Measurements from ENCODE around the gene DNAH10.
A peak's percentile ranks its signal among the peaks of the same experiment; 100 is the strongest.

DNAH10 gene

DNA sequence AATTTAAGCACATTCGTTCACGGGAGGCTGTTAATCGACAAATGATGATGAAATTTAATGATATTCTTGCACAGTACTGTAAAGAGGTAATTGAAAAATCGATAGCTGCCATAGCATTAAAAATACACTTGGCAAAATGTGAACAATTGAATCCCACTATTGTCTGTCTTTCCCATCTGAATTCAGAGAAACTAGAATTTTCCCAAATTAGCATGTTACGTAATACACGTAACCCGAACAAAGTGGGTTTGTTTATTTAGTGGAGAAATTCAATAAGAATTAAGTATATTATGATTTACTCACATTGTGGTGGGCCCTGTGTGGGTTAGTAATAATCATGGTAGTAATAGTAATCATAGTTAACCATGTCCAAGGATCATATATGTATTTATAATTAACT is 31.9 kb downstream of the DNAH10 start:
- no peak overlapping the region for H3K27ac ChIP-seq
- no peak for TF ChIP-seq ZFX (IDR thresholded peaks at IDR 0.05)
- TF ChIP-seq, protein P1, sequence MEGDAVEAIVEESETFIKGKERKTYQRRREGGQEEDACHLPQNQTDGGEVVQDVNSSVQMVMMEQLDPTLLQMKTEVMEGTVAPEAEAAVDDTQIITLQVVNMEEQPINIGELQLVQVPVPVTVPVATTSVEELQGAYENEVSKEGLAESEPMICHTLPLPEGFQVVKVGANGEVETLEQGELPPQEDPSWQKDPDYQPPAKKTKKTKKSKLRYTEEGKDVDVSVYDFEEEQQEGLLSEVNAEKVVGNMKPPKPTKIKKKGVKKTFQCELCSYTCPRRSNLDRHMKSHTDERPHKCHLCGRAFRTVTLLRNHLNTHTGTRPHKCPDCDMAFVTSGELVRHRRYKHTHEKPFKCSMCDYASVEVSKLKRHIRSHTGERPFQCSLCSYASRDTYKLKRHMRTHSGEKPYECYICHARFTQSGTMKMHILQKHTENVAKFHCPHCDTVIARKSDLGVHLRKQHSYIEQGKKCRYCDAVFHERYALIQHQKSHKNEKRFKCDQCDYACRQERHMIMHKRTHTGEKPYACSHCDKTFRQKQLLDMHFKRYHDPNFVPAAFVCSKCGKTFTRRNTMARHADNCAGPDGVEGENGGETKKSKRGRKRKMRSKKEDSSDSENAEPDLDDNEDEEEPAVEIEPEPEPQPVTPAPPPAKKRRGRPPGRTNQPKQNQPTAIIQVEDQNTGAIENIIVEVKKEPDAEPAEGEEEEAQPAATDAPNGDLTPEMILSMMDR (conservative IDR thresholded peaks at IDR 0.05), result no peak

DNA sequence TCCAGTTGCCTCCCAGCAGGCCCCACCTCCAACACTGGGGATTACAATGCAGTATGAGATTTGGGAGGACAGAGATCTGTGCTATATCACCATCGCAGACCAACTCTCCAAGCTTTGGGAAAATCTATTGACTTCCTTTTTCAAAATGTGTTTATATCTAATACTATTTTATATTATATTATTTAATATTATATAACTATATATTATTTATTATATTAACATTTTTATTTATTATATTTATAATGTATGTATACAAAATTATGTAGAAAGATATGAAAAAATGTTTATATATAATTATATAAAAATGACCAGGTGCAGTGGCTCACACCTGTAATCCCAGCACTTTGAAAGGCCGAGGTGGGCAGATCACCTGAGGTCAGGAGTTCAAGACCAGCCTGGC is 36.4 kb downstream of the DNAH10 start:
- no peak for TF ChIP-seq ZFX (IDR thresholded peaks at IDR 0.05)
- TF ChIP-seq, protein P1 (conservative IDR thresholded peaks at IDR 0.05), result no peak
- no peak overlapping the region for H3K27ac ChIP-seq

DNA sequence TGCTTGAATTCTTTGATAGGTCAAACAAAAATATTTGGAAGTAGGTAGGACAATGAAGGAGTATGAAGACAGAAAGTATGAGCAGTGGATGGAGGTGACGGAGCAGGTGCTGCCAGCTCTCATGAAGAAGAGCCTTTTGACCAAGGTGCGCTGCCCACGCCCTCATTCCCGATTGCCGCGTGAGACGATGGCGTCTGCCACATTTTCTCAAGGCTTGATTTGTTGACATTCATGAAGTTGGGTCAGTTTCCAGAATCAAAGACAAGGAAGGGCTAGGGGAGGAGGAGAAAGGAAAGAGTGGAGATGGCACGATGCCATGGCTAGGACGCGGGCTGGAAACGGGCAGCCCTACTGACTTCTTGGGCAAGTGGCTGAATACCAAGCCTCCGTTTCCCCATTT is 37.1 kb downstream of the DNAH10 start:
- H3K27ac ChIP-seq, result no peak overlapping the region
- TF ChIP-seq, protein P1 (conservative IDR thresholded peaks at IDR 0.05), result no peak
- no peak for TF ChIP-seq ZFX (IDR thresholded peaks at IDR 0.05)

DNA sequence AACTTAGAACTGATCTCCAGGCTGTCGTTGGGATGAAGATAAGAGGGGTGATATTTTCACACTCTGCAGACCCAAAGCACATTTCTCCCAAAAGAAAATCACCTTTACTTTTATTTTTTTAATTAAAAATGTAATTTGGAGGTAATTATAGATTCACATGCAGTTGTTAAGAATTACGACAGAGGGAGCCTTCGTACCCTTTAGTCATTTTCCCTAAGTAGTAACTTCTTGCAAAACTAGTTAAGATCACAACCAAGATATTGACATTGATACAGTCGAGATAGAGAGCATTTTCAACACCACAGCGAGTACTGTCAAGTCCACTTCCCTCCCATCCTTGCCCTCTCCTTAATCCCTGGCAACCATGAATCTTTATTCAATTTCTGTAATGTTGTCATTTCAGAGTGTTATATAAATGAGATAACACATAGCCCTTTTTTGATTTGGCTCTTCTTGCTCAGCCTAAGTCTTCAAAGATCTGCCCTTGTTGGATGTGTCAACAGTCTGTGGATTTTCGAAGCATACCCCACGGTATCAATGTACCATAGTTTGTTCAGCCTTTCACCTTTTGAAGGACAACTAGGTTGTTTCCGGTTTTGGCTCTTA is 39.6 kb downstream of the DNAH10 start:
- TF ChIP-seq ZFX (IDR thresholded peaks at IDR 0.05), result no peak
- TF ChIP-seq, protein P1 (conservative IDR thresholded peaks at IDR 0.05), result peak; percentile 79
- H3K27ac ChIP-seq, result no peak overlapping the region

DNA sequence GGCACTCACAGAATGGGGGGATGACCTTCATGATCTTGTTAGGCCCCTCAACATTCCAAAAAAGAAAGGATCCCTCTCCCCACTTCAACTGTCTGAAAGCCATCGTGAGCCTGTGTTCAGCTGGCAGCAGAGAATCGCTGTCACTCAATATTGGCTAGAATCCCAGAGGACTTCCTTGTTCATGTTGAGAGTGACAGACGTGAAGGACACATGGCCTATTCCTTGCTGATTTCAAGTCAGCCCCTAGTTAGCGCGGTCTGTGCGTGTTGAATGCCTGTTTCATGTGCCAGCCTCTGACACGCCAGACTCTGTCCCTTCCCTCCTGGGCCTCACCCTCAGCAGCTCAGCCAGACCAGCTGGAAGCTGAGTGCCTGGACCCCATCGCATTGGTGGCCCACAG is 43.1 kb downstream of the DNAH10 start:
- H3K27ac ChIP-seq, result no peak overlapping the region
- TF ChIP-seq, protein P1 (conservative IDR thresholded peaks at IDR 0.05), result no peak
- no peak for TF ChIP-seq ZFX (IDR thresholded peaks at IDR 0.05)

DNA sequence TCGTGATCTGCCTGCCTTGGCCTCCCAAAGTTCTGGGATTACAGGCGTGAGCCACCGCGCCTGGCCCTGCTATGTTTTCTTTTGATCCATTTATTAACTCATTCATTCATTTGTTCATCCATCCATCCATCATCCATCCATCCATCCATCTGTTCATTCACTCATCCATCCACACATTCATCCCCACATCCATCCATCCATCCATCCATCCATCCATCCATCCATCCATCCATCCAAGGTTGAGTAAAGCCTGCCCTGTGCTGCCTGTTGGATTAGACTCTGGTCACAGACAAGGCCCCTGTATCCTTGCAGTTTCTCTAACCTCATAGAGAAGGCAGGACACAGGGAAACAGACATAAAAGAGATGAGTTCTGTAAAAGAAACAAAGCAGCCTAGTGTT is 44.9 kb downstream of the DNAH10 start:
- H3K27ac ChIP-seq, result no peak overlapping the region
- TF ChIP-seq, protein P1 (conservative IDR thresholded peaks at IDR 0.05), result no peak
- no peak for TF ChIP-seq ZFX (IDR thresholded peaks at IDR 0.05)

DNA sequence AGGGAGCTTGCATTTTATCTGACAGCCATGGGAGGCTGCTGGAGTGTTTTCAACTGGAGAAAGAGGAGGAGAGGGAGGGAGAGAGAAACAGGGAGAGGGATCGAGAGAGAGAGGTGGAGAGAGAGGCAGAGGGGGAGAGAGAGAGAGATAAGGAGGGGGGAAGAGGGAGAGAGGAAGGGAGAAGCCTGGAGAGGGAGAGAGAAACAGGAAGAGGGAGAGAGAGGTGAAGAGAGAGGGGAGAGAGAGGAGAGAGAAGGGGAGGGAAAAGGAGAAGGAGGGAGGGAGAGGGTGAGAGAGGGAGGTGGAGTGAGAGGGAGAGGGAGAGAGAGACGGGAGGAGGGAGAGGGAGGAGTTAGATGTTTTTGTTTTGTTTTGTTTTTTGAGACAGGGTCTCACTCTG is 45.6 kb downstream of the DNAH10 start:
- H3K27ac ChIP-seq, result no peak overlapping the region
- TF ChIP-seq, protein P1 (conservative IDR thresholded peaks at IDR 0.05), result no peak
- TF ChIP-seq ZFX (IDR thresholded peaks at IDR 0.05), result no peak

All from C4-2B (cell line).